Type B pancreatic cell (in vitro differentiated cells): ENCODE data around the gene SETD7. TPM values are rescaled to one million over a fixed set of nuclear protein-coding genes. Genes with fewer than 3 reads are reported as not detected.

ENCODE experiments used
- DNase-seq: peaks from one replicate; pipeline ENCODE4 v3.0.0; 2021; ENCODE audit warnings: mixed read lengths; ENCODE audit not compliant: unreplicated experiment; ENCODE audit errors: extremely low spot score
- H3K27ac Mint-ChIP-seq: 2 replicates; pipeline ENCODE4 v1.8.0; 2021; ENCODE audit warnings: mild to moderate bottlenecking, mixed read lengths
- H3K27me3 Mint-ChIP-seq: 2 replicates; pipeline ENCODE4 v1.8.0; 2021; ENCODE audit warnings: mixed read lengths
- H3K36me3 Mint-ChIP-seq: 2 replicates; pipeline ENCODE4 v1.8.0; 2021; ENCODE audit warnings: mixed read lengths
- H3K4me1 Mint-ChIP-seq: one replicate; pipeline ENCODE4 v1.8.0; 2021; ENCODE audit warnings: mixed read lengths; ENCODE audit not compliant: unreplicated experiment
- H3K4me3 Mint-ChIP-seq: 2 replicates; pipeline ENCODE4 v1.8.0; 2021; ENCODE audit warnings: mild to moderate bottlenecking, mixed read lengths
- H3K9me3 Mint-ChIP-seq: 2 replicates; pipeline ENCODE4 v1.8.0; 2021; ENCODE audit warnings: mixed read lengths
- CTCF ChIP-seq: fragments of 200-600 bp; sonication (generic); conservative IDR thresholded peaks from 2 replicates; pipeline ENCODE4 v1.5.0; 2021; ENCODE audit warnings: antibody characterized with exemption, mild to moderate bottlenecking
- total RNA-seq: library from RNA; stranded (reverse); gene quantifications from 2 replicates; pipeline ENCODE4 v1.2.1, GENCODE V29; 2021; ENCODE audit warnings: low replicate concordance

SETD7 gene
- total RNA-seq, 1 donor from 2014 or later, result 17.0 TPM

GRCh38 chr4:139557556-139558110, 1.6 kb upstream of the SETD7 start:
- DNase-seq, result no peak
- H3K36me3 Mint-ChIP-seq, result no peaks in the 10 kb centered on the region
- peak overlapping the region; percentile 95 for H3K27ac Mint-ChIP-seq
- peak overlapping the region; percentile 99 for H3K4me3 Mint-ChIP-seq
- H3K4me1 Mint-ChIP-seq, result peaks cover 26% of the 10 kb centered on the region
- H3K9me3 Mint-ChIP-seq, result no peaks in the 10 kb centered on the region
- no peak for TF ChIP-seq CTCF
- peaks cover 42% of the 10 kb centered on the region for H3K27me3 Mint-ChIP-seq

GRCh38 chr4:139556724-139557555, 921 bp upstream of the SETD7 start:
- TF ChIP-seq CTCF, result peak; percentile 29
- Mint-ChIP-seq H3K27me3 (peaks cover 42% of the 10 kb centered on the region), H3K4me1 (peaks cover 32% of the 10 kb centered on the region), H3K36me3 (no peaks in the 10 kb centered on the region), H3K4me3 (peak overlapping the region; percentile 99), H3K27ac (peak overlapping the region; percentile 95), H3K9me3 (no peaks in the 10 kb centered on the region)
- DNase-seq, result no peak

- H3K4me3 Mint-ChIP-seq, result peak overlapping the region; percentile 99
- TF ChIP-seq CTCF, result no peak
- H3K27ac Mint-ChIP-seq, result peak overlapping the region; percentile 95
- no peaks in the 10 kb centered on the region for H3K9me3 Mint-ChIP-seq
- peaks cover 42% of the 10 kb centered on the region for H3K27me3 Mint-ChIP-seq
- no peaks in the 10 kb centered on the region for H3K36me3 Mint-ChIP-seq
- no peak for DNase-seq
- H3K4me1 Mint-ChIP-seq, result peaks cover 38% of the 10 kb centered on the region
These were observed 331 bp downstream of the SETD7 start for GRCh38 chr4:139555705-139556070.

GRCh38 chr4:139554893-139555704, 920 bp downstream of the SETD7 start:
- peak overlapping the region; percentile 99 for H3K27ac Mint-ChIP-seq
- peak overlapping the region; percentile 99 for H3K4me3 Mint-ChIP-seq
- no peaks in the 10 kb centered on the region for H3K36me3 Mint-ChIP-seq
- DNase-seq, result peak; percentile 86
- peaks cover 37% of the 10 kb centered on the region for H3K27me3 Mint-ChIP-seq
- H3K4me1 Mint-ChIP-seq, result peaks cover 38% of the 10 kb centered on the region
- no peaks in the 10 kb centered on the region for H3K9me3 Mint-ChIP-seq
- TF ChIP-seq CTCF, result no peak

- Mint-ChIP-seq H3K9me3 (no peaks in the 10 kb centered on the region), H3K27me3 (peaks cover 34% of the 10 kb centered on the region), H3K4me1 (peaks cover 37% of the 10 kb centered on the region), H3K27ac (peak overlapping the region; percentile 99), H3K36me3 (no peaks in the 10 kb centered on the region), H3K4me3 (peak overlapping the region; percentile 99)
- TF ChIP-seq CTCF, result no peak
- DNase-seq, result no peak
These were observed 1.5 kb downstream of the SETD7 start for GRCh38 chr4:139554642-139554892.
